Keratinocyte (primary cell): ENCODE measurements around the gene MACF1.

ENCODE experiments used
- EZH2 ChIP-seq: IDR thresholded peaks from one replicate; pipeline ENCODE4 v1.6.1; 2012; ENCODE audit warnings: inconsistent platforms, mild to moderate bottlenecking, low read length, moderate library complexity
- TF ChIP-seq, protein P1 (sequence below), 3 experiments: IDR thresholded peaks in 1 of 3; conservative IDR thresholded peaks in 1 of 3; optimal IDR thresholded peaks in 1 of 3; 2 replicates in 2 of 3; 3 replicates in 1 of 3; pipeline versions ENCODE3 to v1.5.1; 2011; ENCODE audit warnings: low read length in 3 of 3, mild to moderate bottlenecking in 3 of 3, moderate library complexity in 2 of 3, control low read depth in 1 of 3, inconsistent platforms in 1 of 3; ENCODE audit not compliant: insufficient read depth in 2 of 3; ENCODE audit errors: extremely low read depth in 1 of 3

DNA sequence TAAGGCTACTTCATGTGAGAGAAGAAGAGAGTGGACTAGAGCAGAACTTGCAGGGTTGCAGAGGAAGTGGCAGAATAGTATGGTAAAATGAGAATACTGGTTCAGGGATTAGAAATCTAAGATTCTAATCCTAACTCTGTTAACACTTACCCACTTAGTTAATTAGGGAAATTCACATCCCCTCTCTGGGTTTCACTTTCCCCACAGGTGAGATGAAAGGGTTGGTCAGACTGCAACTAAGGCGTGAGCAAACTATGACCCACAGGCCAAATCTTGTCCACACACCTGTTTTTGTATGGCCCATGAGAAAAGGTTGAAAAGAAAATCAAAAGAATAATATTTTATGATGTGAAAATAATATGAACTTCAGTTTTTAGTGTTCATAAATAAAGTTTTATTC, 117.5 kb downstream of the MACF1 start:
- TF ChIP-seq, protein P1, sequence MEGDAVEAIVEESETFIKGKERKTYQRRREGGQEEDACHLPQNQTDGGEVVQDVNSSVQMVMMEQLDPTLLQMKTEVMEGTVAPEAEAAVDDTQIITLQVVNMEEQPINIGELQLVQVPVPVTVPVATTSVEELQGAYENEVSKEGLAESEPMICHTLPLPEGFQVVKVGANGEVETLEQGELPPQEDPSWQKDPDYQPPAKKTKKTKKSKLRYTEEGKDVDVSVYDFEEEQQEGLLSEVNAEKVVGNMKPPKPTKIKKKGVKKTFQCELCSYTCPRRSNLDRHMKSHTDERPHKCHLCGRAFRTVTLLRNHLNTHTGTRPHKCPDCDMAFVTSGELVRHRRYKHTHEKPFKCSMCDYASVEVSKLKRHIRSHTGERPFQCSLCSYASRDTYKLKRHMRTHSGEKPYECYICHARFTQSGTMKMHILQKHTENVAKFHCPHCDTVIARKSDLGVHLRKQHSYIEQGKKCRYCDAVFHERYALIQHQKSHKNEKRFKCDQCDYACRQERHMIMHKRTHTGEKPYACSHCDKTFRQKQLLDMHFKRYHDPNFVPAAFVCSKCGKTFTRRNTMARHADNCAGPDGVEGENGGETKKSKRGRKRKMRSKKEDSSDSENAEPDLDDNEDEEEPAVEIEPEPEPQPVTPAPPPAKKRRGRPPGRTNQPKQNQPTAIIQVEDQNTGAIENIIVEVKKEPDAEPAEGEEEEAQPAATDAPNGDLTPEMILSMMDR (optimal IDR thresholded peaks at IDR 0.05 in 1 of 3, IDR thresholded peaks at IDR 0.05 in 1 of 3, conservative IDR thresholded peaks at IDR 0.05 in 1 of 3; ENCODE audit: extremely low read depth in 1 of 3, insufficient read depth in 2 of 3, low read length in 3 of 3): no peak
- TF ChIP-seq EZH2: no peak
